Brain pericyte (primary cell): ENCODE results near the gene CXCL12.

ENCODE experiments used
- DNase-seq: peaks from one replicate; pipeline ENCODE4 v3.0.0-alpha.2; 2012; ENCODE audit warnings: low read depth, low spot score

Gene CXCL12

GRCh38 chr10:44335330-44336021, 49.4 kb downstream of the CXCL12 start:
- DNase-seq: no peak

- peak; percentile 80 for DNase-seq
Observed at GRCh38 chr10:44334621-44335184, 50.2 kb downstream of the CXCL12 start.

GRCh38 chr10:44334091-44334490, 50.8 kb downstream of the CXCL12 start:
- DNase-seq: no peak

- no peak for DNase-seq
Observed at GRCh38 chr10:44333511-44333910, 51.4 kb downstream of the CXCL12 start.

GRCh38 chr10:44332465-44332864, 52.4 kb downstream of the CXCL12 start:
- DNase-seq: no peak

GRCh38 chr10:44330431-44330830, 54.5 kb downstream of the CXCL12 start:
- no peak for DNase-seq

GRCh38 chr10:44327461-44327860, 57.4 kb downstream of the CXCL12 start:
- DNase-seq: no peak
